Measurements from ENCODE around the gene TMEM218.

Gene TMEM218

DNA sequence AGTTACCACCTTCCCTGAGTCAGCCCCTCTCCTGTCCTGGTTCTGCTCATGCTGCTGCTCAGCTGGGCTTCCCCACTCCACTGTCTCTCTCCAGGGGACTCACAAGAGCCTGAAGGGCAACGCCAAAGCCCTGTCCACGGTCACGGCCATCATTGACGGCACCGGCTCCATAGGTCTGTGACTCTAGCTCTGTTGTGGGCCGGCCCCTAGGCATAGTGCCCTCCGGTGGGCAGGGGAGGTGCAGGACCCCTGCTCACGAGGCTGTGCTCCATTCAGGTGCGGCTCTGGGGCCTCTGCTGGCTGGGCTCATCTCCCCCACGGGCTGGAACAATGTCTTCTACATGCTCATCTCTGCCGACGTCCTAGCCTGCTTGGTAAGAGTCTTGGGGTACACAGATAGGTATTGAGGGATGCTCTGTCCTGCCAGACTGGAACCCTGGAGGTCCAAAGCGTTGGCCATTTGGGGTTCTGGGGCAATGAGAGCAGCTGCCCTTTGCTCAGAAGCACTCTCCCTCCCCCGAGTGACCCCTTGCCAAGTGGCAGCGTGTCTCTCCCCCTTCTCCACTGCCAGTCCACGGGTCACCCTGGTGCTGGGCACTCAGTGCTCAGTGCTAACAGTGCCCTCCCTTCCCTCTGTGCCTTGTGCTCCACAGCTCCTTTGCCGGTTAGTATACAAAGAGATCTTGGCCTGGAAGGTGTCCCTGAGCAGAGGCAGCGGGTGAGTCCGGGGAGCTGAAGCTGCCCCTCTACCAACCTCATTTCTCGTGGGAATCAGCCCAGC is 25.9 kb downstream of the TMEM218 start:
- no peaks in the 10 kb centered on the region for H3K27me3 ChIP-seq (ENCODE audit: control insufficient read depth, insufficient read depth, low read length)
- no peak overlapping the region for H3K9ac ChIP-seq (ENCODE audit: low read length)
- no peak overlapping the region for H3K27ac ChIP-seq (ENCODE audit: low read depth, low read length)
- no peak overlapping the region for H3K4me3 ChIP-seq (ENCODE audit: low read length)
- no peaks in the 10 kb centered on the region for H3K4me1 ChIP-seq (ENCODE audit: control insufficient read depth, insufficient read depth, low read length)
- no peaks in the 10 kb centered on the region for H3K36me3 ChIP-seq (ENCODE audit: control insufficient read depth, insufficient read depth, low read length)

DNA sequence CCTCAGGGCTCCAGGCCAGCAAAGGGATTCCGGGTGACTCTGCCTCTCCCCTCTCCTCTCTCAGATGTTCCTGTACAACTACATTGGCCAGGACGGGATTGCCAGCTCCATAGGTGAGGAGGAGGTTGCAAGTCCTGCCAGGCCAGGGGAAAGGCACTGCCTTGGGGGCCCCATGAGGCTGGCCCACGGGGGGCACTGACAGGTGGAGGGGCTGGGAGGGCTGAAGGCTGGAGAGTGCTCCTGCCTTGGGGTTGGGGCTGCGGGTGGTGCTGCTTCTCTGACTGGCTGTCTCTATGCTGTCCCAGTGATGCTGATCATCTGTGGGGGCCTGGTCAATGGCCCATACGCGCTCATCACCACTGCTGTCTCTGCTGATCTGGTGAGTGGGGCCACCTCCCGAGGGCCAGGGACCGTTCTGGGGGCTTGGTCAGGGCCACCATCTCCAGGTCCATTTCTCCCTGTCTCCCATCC is 26.6 kb downstream of the TMEM218 start:
- Histone ChIP-seq H3K4me1 (ENCODE audit: control insufficient read depth, insufficient read depth, low read length) (no peaks in the 10 kb centered on the region), H3K4me3 (ENCODE audit: low read length) (no peak overlapping the region), H3K27ac (ENCODE audit: low read depth, low read length) (no peak overlapping the region), H3K27me3 (ENCODE audit: control insufficient read depth, insufficient read depth, low read length) (no peaks in the 10 kb centered on the region), H3K9ac (ENCODE audit: low read length) (no peak overlapping the region), H3K36me3 (ENCODE audit: control insufficient read depth, insufficient read depth, low read length) (no peaks in the 10 kb centered on the region)

DNA sequence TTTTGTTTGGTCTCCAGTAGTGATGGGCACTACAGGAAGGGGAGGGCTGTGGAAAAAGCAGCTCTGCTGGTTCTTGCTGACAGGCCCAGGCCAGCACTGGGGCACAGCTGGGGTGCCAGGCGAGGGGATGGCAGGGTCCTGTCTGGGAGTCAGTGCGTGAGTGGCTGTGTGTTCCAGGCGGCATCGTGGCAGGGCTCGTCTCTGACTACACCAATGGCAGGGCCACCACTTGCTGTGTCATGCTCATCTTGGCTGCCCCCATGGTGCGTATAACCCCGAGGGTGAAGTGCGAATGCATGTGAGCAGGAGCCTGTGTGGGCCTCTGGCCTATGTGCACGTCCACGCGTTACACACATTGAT is 27.4 kb downstream of the TMEM218 start:
- Histone ChIP-seq H3K9ac (ENCODE audit: low read length) (no peak overlapping the region), H3K27ac (ENCODE audit: low read depth, low read length) (no peak overlapping the region), H3K36me3 (ENCODE audit: control insufficient read depth, insufficient read depth, low read length) (no peaks in the 10 kb centered on the region)

DNA sequence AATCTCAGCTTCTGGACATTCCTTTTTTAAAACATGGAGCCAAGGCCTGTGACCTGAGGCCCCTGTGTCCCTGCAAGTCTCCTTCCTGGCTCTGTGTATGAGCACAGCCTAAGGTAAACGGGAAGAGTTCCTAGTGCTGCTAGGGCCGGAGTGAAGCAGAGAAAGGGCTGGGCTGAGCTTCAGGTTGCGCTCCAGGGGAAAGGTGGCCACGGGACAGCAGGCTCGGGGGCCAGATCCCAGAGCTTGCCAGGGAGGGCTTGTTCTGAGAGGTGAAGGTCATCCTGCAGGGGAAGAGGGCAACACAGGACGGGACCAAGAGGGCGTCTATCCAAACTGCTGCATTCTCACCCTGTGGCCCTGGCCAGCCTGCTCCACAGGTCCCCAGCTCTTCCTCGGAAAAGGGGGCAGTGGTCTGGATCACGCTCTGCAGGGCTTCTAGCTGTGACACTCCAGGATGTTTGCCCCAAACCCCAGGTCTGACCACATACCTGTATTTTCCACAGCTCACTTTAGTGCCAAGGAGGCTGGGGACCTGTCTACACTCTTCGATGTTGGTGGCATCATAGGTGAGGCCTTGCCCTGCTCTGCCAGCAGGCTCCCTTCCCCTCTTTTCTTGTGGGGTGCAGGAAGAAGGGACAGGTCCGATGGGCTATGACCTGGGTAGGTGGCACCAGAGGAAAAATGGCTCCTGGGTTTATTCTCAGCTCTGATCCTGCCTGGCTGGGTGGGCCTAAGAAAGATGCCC is 27.9 kb downstream of the TMEM218 start:
- no peak overlapping the region for H3K27ac ChIP-seq (ENCODE audit: low read depth, low read length)
- H3K27me3 ChIP-seq (ENCODE audit: control insufficient read depth, insufficient read depth, low read length) = no peaks in the 10 kb centered on the region
- H3K36me3 ChIP-seq (ENCODE audit: control insufficient read depth, insufficient read depth, low read length) = no peaks in the 10 kb centered on the region
- H3K4me3 ChIP-seq (ENCODE audit: low read length) = no peak overlapping the region
- H3K4me1 ChIP-seq (ENCODE audit: control insufficient read depth, insufficient read depth, low read length) = no peaks in the 10 kb centered on the region
- no peak overlapping the region for H3K9ac ChIP-seq (ENCODE audit: low read length)

More for the DNA sequence above, 27.4 kb downstream of the TMEM218 start:
- Histone ChIP-seq H3K27me3 (ENCODE audit: control insufficient read depth, insufficient read depth, low read length) (no peaks in the 10 kb centered on the region), H3K4me1 (ENCODE audit: control insufficient read depth, insufficient read depth, low read length) (no peaks in the 10 kb centered on the region), H3K4me3 (ENCODE audit: low read length) (no peak overlapping the region)

DNA sequence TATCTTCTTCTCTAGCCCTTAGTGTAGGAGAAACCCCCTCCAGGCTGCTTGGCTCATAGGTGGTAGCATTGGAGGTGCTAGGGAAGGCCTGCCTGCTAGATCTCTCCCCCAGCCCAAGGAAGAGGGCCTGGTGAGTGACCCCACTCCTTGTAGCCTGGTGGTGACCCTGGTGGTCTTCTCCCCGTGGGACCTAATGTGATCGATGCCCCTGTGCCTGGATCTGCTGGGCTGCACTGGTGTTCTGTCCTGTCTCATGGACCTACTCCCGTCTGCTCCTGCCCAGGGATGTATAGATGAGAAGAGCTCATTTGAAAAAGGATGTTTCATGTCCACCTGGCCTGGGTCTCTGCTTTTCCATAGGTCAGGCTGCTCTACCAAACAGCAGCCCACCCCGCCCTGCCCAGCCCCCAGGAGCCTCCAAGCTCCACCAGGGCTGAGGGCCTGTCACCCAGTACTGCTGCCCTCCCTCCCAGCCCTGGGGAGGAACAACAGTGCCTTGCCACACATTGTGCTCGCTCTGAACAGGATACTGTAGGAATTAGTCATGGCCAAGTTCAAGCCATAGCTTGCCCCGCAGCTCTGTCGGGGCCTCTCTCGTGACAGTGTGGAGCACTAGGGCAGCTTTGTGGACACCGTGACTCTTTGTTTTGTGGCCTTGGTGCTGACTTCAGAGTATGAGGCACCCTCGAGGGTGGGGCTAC is 28.7 kb downstream of the TMEM218 start:
- no peaks in the 10 kb centered on the region for H3K36me3 ChIP-seq (ENCODE audit: control insufficient read depth, insufficient read depth, low read length)
- H3K4me3 ChIP-seq (ENCODE audit: low read length) = no peak overlapping the region

DNA sequence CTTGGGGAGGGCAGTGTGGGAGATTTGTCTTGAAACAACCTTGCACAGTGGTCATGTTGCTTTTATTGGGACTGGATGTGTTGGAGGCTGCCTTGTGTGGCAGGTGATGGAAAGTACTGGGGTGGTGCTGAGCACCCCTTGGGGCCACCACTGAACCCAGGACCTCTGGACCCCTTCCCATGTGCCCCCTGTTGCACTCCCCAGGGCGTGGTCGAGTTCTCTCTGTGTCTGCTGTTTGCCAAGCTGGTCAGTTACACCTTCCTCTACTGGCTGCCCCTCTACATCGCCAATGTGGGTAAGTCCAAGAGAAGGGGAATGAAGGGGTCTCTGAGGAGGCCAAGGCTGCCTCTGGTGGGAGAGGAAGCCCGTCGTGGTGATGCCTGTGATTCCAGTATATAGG is 29.4 kb downstream of the TMEM218 start:
- H3K4me3 ChIP-seq (ENCODE audit: low read length) = no peak overlapping the region
- H3K4me1 ChIP-seq (ENCODE audit: control insufficient read depth, insufficient read depth, low read length) = no peaks in the 10 kb centered on the region
- H3K9ac ChIP-seq (ENCODE audit: low read length) = no peak overlapping the region
- no peaks in the 10 kb centered on the region for H3K27me3 ChIP-seq (ENCODE audit: control insufficient read depth, insufficient read depth, low read length)
- no peaks in the 10 kb centered on the region for H3K36me3 ChIP-seq (ENCODE audit: control insufficient read depth, insufficient read depth, low read length)
- no peak overlapping the region for H3K27ac ChIP-seq (ENCODE audit: low read depth, low read length)

More for the DNA sequence above, 28.7 kb downstream of the TMEM218 start:
- no peak overlapping the region for H3K9ac ChIP-seq (ENCODE audit: low read length)
- no peak overlapping the region for H3K27ac ChIP-seq (ENCODE audit: low read depth, low read length)
- no peaks in the 10 kb centered on the region for H3K4me1 ChIP-seq (ENCODE audit: control insufficient read depth, insufficient read depth, low read length)
- H3K27me3 ChIP-seq (ENCODE audit: control insufficient read depth, insufficient read depth, low read length) = no peaks in the 10 kb centered on the region

DNA sequence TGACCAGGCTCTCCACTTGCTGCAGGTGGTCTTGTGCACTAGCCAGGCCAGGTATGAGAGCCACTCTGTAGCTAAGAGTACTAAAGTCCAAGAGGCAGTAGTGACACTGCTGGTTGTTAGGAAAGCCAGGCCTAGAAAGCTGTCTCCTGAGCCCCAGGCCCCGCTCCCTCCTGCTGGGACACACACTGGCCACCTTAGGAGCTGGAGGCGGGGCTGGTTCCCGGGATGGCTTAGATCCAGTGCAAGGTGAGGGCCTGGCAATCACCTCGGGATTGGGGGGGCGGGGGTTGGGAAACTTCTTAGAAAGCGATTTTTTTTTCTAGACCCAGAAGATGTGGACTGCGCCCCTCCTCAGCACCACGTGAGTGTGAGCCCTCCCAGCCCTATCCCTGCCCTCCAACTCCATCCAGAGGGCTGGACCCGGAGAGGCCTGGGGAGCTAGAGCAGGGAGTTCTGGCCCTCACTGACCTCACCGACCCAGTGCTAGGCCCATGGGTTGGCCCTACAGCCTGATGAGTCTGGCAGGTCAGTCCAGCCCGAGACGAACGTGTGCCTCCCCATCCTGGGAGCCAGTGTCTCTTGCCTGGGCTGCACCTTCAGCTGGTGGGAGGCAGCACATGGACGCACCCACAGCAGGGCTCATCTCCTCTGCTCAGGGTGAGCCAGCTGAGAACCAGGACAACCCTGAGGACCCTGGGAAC is 30.2 kb downstream of the TMEM218 start:
- no peak overlapping the region for H3K27ac ChIP-seq (ENCODE audit: low read depth, low read length)
- H3K27me3 ChIP-seq (ENCODE audit: control insufficient read depth, insufficient read depth, low read length) = no peaks in the 10 kb centered on the region
- H3K4me1 ChIP-seq (ENCODE audit: control insufficient read depth, insufficient read depth, low read length) = no peaks in the 10 kb centered on the region
- no peak overlapping the region for H3K4me3 ChIP-seq (ENCODE audit: low read length)
- H3K36me3 ChIP-seq (ENCODE audit: control insufficient read depth, insufficient read depth, low read length) = no peaks in the 10 kb centered on the region
- H3K9ac ChIP-seq (ENCODE audit: low read length) = no peak overlapping the region

DNA sequence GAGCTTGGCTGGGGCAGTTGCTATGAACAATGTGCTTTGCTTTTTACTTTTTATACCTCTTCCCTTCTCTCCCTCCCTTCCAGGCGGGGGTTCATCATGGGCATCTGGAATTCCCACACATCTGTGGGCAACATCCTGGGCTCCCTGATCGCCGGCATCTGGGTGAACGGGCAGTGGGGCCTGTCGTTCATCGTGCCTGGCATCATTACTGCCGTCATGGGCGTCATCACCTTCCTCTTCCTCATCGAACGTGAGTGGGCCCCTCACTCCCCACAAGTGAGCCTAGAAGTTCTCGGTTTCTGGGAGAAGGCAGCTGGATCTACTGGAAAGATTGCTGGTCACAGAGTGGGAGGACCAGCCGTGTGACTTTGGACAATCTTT is 30.9 kb downstream of the TMEM218 start:
- no peaks in the 10 kb centered on the region for H3K36me3 ChIP-seq (ENCODE audit: control insufficient read depth, insufficient read depth, low read length)
- H3K27me3 ChIP-seq (ENCODE audit: control insufficient read depth, insufficient read depth, low read length) = no peaks in the 10 kb centered on the region
- H3K4me3 ChIP-seq (ENCODE audit: low read length) = no peak overlapping the region
- no peak overlapping the region for H3K27ac ChIP-seq (ENCODE audit: low read depth, low read length)
- H3K9ac ChIP-seq (ENCODE audit: low read length) = no peak overlapping the region
- H3K4me1 ChIP-seq (ENCODE audit: control insufficient read depth, insufficient read depth, low read length) = no peaks in the 10 kb centered on the region

DNA sequence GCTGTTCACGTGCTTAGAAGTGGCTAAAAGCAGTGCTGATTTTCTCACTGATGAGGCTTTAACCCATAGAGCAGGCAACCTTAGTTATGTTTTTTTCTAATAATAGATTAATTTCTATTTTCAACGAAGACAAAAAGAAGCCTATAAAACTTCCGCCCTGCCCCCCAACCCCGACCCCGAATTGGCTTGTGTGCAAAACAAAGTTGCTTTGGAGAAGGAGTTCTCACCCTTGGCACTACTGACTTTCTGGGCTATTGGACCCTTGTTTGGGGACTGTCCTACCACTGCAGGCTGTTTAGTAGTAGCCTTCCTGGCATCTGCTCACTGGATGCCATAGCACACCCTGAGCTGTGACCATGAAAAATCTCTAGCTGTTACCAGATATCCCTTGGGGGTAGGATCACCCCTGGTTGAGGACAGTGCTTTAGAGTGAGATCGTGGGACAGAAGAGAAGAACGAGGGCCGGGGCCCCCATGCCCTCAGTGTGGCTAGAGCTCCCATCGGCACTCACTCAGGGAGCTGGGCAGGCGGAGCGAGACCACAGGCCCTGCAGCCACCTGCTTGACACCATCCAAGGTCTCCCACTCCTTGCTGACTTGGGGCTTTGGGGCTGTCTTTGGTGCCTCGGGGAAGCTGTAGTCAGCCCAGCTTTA is 31.4 kb downstream of the TMEM218 start:
- H3K27ac ChIP-seq (ENCODE audit: low read depth, low read length) = no peak overlapping the region
- no peaks in the 10 kb centered on the region for H3K4me1 ChIP-seq (ENCODE audit: control insufficient read depth, insufficient read depth, low read length)
- H3K4me3 ChIP-seq (ENCODE audit: low read length) = no peak overlapping the region
- H3K27me3 ChIP-seq (ENCODE audit: control insufficient read depth, insufficient read depth, low read length) = no peaks in the 10 kb centered on the region
- no peak overlapping the region for H3K9ac ChIP-seq (ENCODE audit: low read length)
- H3K36me3 ChIP-seq (ENCODE audit: control insufficient read depth, insufficient read depth, low read length) = no peaks in the 10 kb centered on the region

DNA sequence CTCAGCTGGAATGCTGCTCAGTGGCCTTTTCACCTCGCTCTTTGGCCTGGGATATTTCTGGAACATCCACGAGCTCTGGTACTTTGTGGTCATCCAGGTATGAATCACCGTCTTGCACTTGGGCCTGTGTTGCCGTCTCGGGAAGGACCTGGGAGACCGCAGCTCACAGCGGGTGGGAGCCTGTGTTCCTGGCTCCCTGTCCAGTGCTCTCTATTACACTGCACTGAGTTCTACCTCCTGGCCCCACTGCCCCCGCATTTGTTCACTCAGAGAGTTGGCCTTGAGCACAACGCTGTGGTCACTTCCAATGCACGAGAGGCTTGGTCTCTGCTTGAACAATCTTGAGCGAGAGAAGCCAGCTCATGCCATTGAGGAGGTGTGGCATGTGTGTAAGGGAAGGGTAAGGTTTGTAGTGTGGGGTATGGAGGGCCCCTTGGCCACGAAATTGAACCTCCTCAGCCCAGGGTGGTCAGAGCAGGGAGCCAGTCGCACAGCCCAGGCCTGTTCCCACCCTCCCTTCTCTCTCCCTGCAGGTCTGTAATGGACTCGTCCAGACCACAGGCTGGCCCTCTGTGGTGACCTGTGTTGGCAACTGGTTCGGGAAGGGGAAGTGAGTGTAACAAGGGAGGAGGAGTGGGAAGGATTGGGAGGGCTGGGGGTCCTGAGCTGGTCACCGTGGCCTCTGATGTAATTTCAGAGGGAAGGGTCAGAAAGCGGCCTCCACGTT is 32.1 kb downstream of the TMEM218 start:
- Histone ChIP-seq H3K4me3 (ENCODE audit: low read length) (no peak overlapping the region), H3K4me1 (ENCODE audit: control insufficient read depth, insufficient read depth, low read length) (no peaks in the 10 kb centered on the region), H3K36me3 (ENCODE audit: control insufficient read depth, insufficient read depth, low read length) (no peaks in the 10 kb centered on the region), H3K9ac (ENCODE audit: low read length) (no peak overlapping the region), H3K27ac (ENCODE audit: low read depth, low read length) (no peak overlapping the region), H3K27me3 (ENCODE audit: control insufficient read depth, insufficient read depth, low read length) (no peaks in the 10 kb centered on the region)

DNA sequence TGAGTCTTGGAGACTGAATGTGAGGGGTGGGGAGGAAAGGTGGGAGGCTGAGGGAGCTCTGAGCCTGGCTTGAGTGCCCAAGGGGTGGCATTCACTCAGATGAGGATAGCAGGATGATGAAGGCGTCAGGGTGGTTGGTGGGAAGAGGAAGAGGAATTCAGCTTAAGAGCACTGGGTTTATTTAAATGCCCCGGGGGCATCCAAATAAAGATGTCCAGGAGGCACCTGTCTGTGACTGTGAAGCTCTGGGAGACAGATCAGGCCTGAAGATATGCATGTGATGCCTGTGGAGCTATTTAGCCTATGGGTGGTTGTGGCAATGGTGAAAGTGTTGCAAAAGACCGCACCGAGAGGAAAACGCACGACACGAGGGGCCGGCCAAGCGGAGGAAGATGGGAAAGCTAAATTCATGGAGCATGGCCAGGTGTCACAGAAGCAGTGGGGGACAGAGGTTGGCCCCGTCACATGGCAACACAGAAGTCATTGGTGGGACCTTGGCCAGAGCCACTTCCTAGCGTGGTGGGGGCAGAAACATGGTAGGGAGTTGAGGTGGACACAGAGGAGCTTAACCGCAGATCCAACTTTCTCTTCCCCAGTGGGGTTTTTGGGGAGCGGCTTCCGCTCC is 32.8 kb downstream of the TMEM218 start:
- H3K4me3 ChIP-seq (ENCODE audit: low read length) = no peak overlapping the region
- H3K27ac ChIP-seq (ENCODE audit: low read depth, low read length) = no peak overlapping the region
- no peaks in the 10 kb centered on the region for H3K36me3 ChIP-seq (ENCODE audit: control insufficient read depth, insufficient read depth, low read length)
- no peaks in the 10 kb centered on the region for H3K27me3 ChIP-seq (ENCODE audit: control insufficient read depth, insufficient read depth, low read length)
- H3K4me1 ChIP-seq (ENCODE audit: control insufficient read depth, insufficient read depth, low read length) = no peaks in the 10 kb centered on the region
- H3K9ac ChIP-seq (ENCODE audit: low read length) = no peak overlapping the region
